ENCODE measurements around the gene EAF1.

DNA sequence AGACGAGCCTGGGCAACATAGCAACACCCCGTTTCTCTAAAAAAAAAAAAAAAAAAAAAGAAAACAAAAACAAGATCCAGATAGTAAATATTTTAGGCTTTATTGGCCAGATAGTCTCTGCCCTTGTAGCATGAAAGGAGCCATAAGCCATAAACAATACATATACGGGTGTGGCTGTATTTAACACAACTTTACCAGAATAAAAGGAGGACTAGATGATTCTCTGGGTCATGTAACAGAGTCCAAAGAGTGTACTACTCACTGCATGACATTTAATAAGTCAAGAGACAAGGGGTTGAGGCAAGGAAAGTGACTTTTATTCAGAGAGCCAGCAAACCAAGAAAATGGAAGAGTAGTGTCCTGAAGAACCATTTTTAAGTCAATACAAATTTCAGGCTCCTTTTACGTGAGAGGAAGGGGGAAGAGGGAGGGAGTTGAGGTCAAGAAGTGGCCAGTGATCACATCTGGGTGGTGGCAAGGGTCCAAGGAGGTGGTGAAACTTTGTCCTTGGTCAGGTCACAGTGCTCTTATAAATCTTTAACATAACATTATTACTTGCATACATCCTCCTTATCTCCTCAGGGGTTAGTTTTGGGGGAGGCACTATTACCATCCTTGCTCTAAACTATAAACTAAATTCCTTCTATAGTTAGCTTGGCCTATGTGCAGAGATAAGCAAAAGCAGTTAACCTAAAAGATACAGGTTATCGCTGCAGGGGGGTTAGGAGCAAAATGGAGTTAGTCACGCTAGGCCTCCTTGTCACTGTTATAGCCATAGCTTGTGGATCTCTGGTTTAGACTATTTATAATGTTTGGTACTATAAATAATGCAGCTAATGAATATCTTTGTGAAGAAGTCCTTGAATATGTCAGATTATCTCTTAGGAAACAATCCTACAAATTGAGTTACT lies 46.2 kb upstream of the EAF1 start:
- TF ChIP-seq, protein P1, sequence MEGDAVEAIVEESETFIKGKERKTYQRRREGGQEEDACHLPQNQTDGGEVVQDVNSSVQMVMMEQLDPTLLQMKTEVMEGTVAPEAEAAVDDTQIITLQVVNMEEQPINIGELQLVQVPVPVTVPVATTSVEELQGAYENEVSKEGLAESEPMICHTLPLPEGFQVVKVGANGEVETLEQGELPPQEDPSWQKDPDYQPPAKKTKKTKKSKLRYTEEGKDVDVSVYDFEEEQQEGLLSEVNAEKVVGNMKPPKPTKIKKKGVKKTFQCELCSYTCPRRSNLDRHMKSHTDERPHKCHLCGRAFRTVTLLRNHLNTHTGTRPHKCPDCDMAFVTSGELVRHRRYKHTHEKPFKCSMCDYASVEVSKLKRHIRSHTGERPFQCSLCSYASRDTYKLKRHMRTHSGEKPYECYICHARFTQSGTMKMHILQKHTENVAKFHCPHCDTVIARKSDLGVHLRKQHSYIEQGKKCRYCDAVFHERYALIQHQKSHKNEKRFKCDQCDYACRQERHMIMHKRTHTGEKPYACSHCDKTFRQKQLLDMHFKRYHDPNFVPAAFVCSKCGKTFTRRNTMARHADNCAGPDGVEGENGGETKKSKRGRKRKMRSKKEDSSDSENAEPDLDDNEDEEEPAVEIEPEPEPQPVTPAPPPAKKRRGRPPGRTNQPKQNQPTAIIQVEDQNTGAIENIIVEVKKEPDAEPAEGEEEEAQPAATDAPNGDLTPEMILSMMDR (tag by site-specific recombination; IDR thresholded peaks at IDR 0.05), result no peak
- no peak for TF ChIP-seq ZNF19 (tag by site-specific recombination; IDR thresholded peaks at IDR 0.05; ENCODE audit: low read depth)
- TF ChIP-seq, protein P2, sequence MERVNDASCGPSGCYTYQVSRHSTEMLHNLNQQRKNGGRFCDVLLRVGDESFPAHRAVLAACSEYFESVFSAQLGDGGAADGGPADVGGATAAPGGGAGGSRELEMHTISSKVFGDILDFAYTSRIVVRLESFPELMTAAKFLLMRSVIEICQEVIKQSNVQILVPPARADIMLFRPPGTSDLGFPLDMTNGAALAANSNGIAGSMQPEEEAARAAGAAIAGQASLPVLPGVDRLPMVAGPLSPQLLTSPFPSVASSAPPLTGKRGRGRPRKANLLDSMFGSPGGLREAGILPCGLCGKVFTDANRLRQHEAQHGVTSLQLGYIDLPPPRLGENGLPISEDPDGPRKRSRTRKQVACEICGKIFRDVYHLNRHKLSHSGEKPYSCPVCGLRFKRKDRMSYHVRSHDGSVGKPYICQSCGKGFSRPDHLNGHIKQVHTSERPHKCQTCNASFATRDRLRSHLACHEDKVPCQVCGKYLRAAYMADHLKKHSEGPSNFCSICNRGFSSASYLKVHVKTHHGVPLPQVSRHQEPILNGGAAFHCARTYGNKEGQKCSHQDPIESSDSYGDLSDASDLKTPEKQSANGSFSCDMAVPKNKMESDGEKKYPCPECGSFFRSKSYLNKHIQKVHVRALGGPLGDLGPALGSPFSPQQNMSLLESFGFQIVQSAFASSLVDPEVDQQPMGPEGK (tag by site-specific recombination; IDR thresholded peaks at IDR 0.05), result no peak
